ENCODE data around the gene OSBPL2. TPM values are rescaled to one million over a fixed set of nuclear protein-coding genes. Genes with fewer than 3 reads are reported as not detected.

The OSBPL2 gene
- total RNA-seq, 1 experiment from 2014 or later, result 24.0 TPM

GRCh38 chr20:62216636-62217566 lies 21.4 kb upstream of the OSBPL2 start:
- in situ Hi-C loops (cut with HindIII; ENCODE audit: low pct_unique_long_range_greater_than_20kb, low sequenced_read_pairs), result no loop called here
- no peak for DNase-seq (ENCODE audit: low read depth, low spot score)

GRCh38 chr20:62217913-62218773 lies 20.2 kb upstream of the OSBPL2 start:
- DNase-seq (ENCODE audit: low read depth, low spot score), result no peak
- in situ Hi-C loops (cut with HindIII; ENCODE audit: low pct_unique_long_range_greater_than_20kb, low sequenced_read_pairs), result no loop called here

DNA sequence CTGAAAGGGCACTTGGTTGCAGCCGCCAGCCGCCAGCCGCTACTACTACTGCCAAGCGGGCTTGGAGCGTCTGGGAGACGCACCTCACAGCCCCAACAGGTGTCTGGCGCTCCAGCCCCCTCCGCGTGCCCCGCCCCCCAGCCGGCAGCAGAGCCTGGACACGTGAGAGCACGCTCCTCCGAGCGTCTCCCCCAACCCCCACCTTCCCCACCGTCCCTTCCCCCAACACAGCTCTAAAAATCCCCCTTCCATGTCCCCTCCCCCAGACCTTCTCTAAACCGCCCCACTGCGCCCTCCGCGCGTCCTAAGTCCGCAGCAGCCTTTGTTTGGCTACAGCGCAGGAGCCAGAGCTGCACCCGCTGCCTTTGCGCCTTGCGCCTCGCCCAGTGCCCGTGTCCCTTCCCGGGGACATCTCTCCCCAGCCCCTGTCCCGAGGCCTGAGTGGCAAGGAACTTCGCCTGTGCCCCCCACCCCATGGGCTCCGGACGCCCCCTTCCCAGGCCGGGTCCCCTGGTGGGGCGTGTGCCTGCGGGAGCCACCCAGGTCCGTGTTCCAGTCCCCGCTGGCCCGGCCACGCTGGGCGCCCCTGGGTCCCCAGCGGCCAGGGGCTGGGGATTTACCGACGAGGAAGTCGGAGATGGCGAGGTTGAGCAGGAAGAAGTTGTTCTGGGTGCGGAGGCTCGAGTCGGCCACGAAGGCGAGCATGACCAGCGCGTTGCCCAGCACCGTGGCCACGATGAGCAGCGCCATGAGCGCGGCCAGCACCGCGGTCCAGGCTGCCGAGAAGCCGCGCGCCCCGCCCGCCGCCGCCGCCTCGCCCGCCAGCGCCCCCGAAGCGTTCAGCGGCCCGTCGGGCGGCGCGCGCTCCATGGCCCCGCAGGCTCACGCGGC lies 19.0 kb upstream of the OSBPL2 start:
- DNase-seq (ENCODE audit: low read depth, low spot score), result no peak
- in situ Hi-C loops (cut with HindIII; ENCODE audit: low pct_unique_long_range_greater_than_20kb, low sequenced_read_pairs), result no loop called here

DNA sequence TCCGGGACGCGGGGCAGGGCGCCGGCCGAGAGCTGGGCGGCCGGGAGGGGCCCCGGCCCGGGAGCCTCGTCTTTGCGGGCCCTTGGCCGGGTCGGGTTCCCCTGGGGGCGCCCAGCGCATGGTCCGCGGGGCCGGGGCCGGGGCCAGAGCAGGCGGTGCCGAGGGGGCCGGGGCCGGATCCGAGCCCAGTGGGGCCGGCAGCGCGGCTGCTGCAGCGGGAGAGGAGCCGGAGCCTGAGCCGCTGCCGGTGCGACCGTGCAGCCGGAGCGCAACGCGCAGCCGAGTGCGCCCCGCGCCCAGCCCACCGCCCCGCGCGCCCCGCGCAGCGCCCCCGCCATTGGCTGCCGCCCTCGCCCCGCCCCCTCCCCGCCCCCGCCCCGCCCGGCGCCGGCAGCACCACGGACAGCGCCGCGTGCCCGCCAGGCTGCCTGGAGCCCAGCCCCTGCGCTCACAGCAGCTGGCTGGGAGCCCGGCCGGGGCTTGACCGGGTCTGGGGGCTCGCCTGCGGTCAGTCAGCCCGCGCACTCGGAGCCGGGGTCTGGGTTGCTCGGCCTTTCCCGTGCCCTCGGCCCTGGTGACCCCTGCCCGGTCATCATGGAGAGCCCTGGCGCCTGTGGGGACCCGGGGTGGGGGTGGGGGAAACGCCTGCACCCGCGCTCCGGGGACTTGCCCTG lies 18.2 kb upstream of the OSBPL2 start, which contains the start of gene HRH3:
TSS of gene HRH3 (minus strand) at position 287 of the 674 bp plus-strand sequence. CDS start 308 bp downstream, outside the sequence.
- DNase-seq (ENCODE audit: low read depth, low spot score), result no peak
- in situ Hi-C loops (cut with HindIII; ENCODE audit: low pct_unique_long_range_greater_than_20kb, low sequenced_read_pairs), result no loop called here

DNA sequence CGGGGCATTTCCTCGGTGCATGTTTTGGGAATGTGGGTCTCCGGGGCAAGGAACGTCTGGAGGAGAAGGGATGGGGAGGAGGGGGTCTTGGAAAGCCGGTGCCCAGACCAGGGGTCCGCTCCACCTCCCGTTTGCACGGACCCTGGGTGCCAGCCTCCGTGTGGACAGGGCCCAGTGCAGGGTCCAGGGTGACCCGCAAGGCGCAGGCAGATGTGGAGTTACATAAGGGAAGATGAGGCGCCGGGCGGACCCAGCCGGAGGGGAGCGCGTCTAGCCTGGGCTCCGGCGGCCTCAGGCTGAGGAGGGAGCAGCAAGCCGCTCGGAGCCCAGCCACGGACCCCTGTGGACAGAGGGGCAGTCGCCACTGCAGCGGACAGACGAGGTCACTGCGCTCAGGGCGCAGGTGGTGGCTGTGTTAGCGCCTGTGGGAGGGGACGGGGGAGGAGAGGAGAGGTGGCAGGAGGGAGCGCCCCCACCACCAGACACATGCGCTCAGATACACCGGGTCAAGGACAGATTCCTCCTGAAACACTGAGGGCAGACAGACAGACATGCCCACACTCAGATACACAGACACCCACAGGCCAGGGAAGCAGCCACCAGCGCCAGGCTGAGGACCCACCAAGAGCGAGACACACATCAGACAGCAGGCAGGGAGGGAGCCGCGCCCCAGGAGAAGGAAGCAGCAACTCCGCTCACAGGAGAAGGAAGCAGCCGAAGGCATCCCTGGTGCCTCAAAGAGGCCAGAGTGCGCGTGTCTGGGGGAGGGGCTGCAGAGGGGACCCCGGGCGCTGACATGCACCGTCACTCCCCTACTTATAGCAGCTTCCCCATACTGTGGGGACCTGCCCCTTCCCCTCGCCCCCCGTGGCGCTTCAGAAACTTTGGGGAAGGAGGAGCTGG lies 17.4 kb upstream of the OSBPL2 start:
- in situ Hi-C loops (cut with HindIII; ENCODE audit: low pct_unique_long_range_greater_than_20kb, low sequenced_read_pairs), result no loop called here
- no peak for DNase-seq (ENCODE audit: low read depth, low spot score)

DNA sequence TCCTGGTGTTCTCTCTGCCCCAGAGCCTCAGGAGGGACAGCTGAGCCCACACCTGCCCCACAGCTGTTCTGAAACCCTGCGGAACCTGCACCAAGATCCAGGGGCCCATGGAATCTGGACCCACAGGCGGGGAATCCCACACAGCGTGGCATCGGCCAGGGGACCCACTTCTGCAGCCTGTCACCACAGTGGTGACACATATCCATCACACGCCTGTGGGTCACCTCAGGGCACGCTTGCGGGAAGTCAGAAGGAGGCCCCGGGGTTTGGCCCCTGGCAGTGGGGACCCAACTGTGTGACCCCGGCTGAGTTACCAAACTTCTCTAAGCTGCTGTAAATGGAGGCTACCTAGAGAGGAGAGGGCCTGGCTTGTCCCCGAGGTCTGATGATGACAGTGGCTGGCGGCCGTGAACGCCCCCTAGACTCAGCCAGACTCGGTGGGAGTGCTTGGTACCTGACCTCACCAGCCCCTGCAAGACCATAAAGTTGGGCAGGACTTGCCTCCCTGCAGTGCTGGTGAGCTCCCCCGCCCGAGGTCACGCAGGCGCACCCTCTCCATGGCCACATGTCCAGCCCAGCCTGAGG lies 16.0 kb upstream of the OSBPL2 start:
- in situ Hi-C loops (cut with HindIII; ENCODE audit: low pct_unique_long_range_greater_than_20kb, low sequenced_read_pairs), result no loop called here

GRCh38 chr20:62222972-62223371 lies 15.3 kb upstream of the OSBPL2 start:
- DNase-seq (ENCODE audit: low read depth, low spot score), result no peak
- in situ Hi-C loops (cut with HindIII; ENCODE audit: low pct_unique_long_range_greater_than_20kb, low sequenced_read_pairs), result no loop called here

More for the DNA sequence above, 16.0 kb upstream of the OSBPL2 start:
- DNase-seq (ENCODE audit: low read depth, low spot score), result no peak

DNA sequence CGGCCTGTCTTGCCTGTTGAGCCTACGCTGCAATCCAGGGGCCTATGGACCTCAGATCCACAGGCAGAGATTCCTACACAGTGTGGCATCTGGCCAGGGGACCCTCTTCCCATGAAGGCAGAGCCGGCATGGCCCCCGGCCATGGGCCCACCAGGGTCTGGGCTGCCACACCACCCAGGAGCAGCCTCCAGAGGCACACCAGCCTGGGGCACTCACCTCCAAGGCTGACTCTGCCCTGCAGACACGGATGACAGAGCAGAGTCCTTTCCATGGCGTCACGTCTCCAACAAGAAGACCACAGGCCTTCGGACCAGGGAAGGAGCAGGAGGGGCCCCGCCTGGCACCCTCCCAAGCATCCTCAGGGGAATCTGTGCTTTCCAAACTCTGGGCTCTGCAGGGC lies 14.8 kb upstream of the OSBPL2 start:
- in situ Hi-C loops (cut with HindIII; ENCODE audit: low pct_unique_long_range_greater_than_20kb, low sequenced_read_pairs), result no loop called here
- DNase-seq (ENCODE audit: low read depth, low spot score), result no peak

- no peak for DNase-seq (ENCODE audit: low read depth, low spot score)
- in situ Hi-C loops (cut with HindIII; ENCODE audit: low pct_unique_long_range_greater_than_20kb, low sequenced_read_pairs), result no loop called here
Measured at GRCh38 chr20:62224113-62224855, 14.0 kb upstream of the OSBPL2 start.

GRCh38 chr20:62225026-62225425 lies 13.3 kb upstream of the OSBPL2 start:
- in situ Hi-C loops (cut with HindIII; ENCODE audit: low pct_unique_long_range_greater_than_20kb, low sequenced_read_pairs), result no loop called here
- no peak for DNase-seq (ENCODE audit: low read depth, low spot score)

GRCh38 chr20:62225820-62226635 lies 12.3 kb upstream of the OSBPL2 start:
- in situ Hi-C loops (cut with HindIII; ENCODE audit: low pct_unique_long_range_greater_than_20kb, low sequenced_read_pairs), result no loop called here
- no peak for DNase-seq (ENCODE audit: low read depth, low spot score)

DNA sequence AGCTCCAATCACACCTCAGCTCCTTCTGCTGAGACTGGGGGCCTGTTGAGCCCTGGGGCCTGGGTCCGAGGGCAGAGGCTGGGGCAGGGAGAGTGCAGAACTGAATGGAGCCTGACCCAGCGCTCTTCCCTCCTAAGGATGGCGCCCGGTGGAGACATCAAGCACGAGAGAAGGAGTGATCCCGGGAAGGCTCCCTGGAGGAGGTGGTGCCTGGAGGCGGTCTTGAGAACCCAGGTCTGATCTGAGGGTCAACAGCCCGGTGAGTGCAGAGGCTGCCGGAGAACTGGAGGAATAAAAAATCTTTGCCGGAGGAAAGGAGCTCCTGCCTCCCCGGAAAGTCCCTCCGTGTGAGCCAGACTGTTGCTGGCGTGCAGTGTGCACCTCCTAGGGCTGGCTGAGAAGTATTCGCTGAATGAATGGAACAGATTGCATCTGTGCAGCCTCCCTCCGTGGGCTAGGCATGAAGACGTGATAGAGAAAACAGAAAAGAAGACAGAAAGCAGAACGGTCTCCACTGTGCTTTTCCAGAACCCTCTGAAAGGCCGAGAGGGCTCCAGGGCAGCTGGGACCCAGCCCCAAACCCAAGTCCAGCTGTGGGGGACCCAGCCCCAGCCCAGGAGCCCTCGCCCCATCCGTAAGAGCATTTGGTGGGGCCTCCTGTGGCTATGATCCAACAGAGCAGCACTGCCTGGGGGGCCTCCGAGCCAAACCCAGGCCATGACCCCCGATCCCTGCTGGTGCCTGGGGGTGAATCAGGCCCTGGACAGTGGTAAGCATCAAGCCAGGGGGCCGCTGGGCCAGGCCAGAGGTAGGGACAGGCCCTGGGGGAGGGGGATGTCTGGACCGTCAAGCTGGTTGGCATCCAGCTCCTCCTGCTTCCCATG lies 11.4 kb upstream of the OSBPL2 start:
- DNase-seq (ENCODE audit: low read depth, low spot score), result no peak
- in situ Hi-C loops (cut with HindIII; ENCODE audit: low pct_unique_long_range_greater_than_20kb, low sequenced_read_pairs), result no loop called here

GRCh38 chr20:62227591-62227976 lies 10.7 kb upstream of the OSBPL2 start:
- no peak for DNase-seq (ENCODE audit: low read depth, low spot score)
- in situ Hi-C loops (cut with HindIII; ENCODE audit: low pct_unique_long_range_greater_than_20kb, low sequenced_read_pairs), result no loop called here
